ENCODE data around the gene GALNT18. TPM values are rescaled to one million over a fixed set of nuclear protein-coding genes. Genes with fewer than 3 reads are reported as not detected.

GALNT18 gene
- total RNA-seq, 3 donors from 2014 or later: 2.2 to 3.4 (median 3.3) TPM

- ATAC-seq: no peak
- H3K27me3 Mint-ChIP-seq (ENCODE audit: low read depth): peaks cover 19% of the 10 kb centered on the region
Measured at GRCh38 chr11:11612439-11612838, 9.4 kb downstream of the GALNT18 start.

DNA sequence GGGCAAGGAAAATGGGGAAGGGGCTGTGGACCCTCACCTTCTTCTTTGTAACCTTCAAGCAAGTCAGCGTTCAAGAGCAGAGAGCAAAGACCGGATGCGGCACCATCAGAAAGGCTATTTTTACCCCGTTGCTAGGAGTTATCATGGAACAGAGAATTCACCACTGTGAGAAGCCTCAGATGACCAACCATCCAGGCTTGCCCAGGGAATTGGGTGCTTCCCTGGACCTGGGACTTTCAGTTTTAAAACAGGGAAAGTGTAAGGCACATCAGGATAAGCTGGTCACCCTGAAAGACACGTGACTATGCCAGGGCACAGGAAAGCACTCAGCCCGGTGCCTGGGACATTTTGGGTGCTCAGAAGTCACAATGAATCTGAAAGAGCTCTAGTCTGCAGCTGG is 10.4 kb downstream of the GALNT18 start:
- no peaks in the 10 kb centered on the region for H3K36me3 Mint-ChIP-seq (ENCODE audit: insufficient read depth)
- DNase-seq: no peak
- H3K4me3 Mint-ChIP-seq: no peak overlapping the region
- ATAC-seq: no peak
- peaks cover 19% of the 10 kb centered on the region for H3K27me3 Mint-ChIP-seq (ENCODE audit: low read depth)
- H3K9me3 Mint-ChIP-seq: no peaks in the 10 kb centered on the region
- H3K4me1 Mint-ChIP-seq (ENCODE audit: low read depth): no peaks in the 10 kb centered on the region

More at GRCh38 chr11:11612439-11612838, 9.4 kb downstream of the GALNT18 start:
- H3K4me1 Mint-ChIP-seq (ENCODE audit: low read depth): no peaks in the 10 kb centered on the region
- H3K9me3 Mint-ChIP-seq: no peaks in the 10 kb centered on the region
- H3K36me3 Mint-ChIP-seq (ENCODE audit: insufficient read depth): no peaks in the 10 kb centered on the region
- H3K4me3 Mint-ChIP-seq: no peak overlapping the region
- DNase-seq: no peak

DNA sequence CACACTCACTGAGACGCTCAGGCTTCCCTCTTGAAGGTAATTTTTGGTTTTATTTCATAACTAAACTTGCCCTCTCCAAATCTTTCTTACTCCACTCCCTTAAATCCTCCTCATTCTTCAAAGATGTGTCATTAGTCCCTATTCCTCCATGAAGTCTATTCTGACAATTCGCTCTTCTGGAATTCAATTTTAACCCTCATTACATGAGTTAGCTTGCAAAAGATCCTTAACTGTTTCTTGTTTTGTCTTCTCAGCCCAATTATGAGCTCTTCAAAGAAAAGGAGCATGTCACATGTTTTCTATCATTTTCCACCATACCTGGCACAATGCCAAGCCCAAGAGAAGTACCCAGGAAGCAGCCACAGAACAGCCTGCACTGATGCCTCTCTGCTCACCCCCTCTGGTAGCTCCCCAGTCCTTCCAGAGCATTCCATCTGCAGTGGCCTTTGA is 13.0 kb downstream of the GALNT18 start:
- Mint-ChIP-seq H3K36me3 (ENCODE audit: insufficient read depth) (no peaks in the 10 kb centered on the region), H3K27me3 (ENCODE audit: low read depth) (peaks cover 18% of the 10 kb centered on the region), H3K4me3 (no peak overlapping the region), H3K4me1 (ENCODE audit: low read depth) (no peaks in the 10 kb centered on the region), H3K9me3 (no peaks in the 10 kb centered on the region)
- DNase-seq (no peak), ATAC-seq (no peak)

- Mint-ChIP-seq H3K36me3 (ENCODE audit: insufficient read depth) (no peaks in the 10 kb centered on the region), H3K9me3 (no peaks in the 10 kb centered on the region), H3K4me1 (ENCODE audit: low read depth) (no peaks in the 10 kb centered on the region), H3K27me3 (ENCODE audit: low read depth) (peaks cover 21% of the 10 kb centered on the region), H3K4me3 (no peak overlapping the region)
- ATAC-seq (no peak), DNase-seq (no peak)
Measured at GRCh38 chr11:11607772-11608171, 14.0 kb downstream of the GALNT18 start.

DNA sequence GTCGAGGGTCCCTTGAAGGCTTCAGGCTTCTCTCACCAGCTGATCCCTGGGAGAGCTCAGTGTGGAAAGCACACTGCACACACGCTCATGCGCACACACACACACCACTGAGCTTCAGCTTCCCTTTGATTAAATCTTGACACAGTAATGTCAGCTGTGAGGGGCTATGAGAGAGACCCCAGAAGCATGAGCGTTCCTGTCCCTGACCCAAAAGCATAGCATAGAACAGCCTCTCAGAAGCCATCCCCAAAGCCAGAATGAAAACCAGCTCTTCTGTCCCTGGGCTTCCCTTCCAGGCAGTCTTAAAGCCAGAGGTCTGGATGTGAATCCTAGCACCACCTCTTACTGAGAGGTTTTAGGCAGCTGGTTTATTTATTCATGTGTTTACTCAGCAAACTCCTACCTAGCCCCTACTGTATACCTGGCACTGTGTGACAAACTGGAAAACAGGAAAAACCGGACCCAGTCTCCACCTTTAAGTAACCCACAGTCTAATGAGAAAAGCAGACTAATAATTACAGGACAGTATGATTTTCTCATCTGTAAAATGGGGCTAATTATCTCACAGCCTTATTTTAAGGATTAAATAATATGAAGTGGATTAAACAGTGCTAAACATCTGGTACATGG is 15.9 kb downstream of the GALNT18 start:
- no peak overlapping the region for H3K4me3 Mint-ChIP-seq

DNA sequence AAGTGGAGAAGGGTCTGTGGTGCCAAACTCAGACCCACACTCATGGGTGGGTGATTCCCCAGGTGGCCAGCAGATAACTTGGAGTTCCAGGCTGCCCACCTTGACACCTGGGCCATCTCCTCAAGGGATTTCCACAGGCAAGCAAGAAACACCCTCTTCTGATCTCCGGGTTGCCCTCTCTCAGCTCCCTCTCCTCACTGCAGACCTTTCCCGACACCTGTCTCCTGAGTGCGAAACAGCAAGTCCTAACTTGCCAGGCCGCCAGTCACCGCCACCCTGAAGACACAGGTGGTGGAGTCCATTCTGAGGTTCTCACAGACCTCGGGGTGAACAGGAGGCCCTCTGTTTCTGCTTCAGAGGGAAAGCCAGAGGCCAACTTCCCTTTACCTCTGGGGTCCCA is 16.6 kb downstream of the GALNT18 start:
- peaks cover 19% of the 10 kb centered on the region for H3K27me3 Mint-ChIP-seq (ENCODE audit: low read depth)
- no peak for ATAC-seq
- DNase-seq: no peak
- no peaks in the 10 kb centered on the region for H3K36me3 Mint-ChIP-seq (ENCODE audit: insufficient read depth)
- peaks cover 6% of the 10 kb centered on the region for H3K9me3 Mint-ChIP-seq
- no peak overlapping the region for H3K4me3 Mint-ChIP-seq
- no peaks in the 10 kb centered on the region for H3K4me1 Mint-ChIP-seq (ENCODE audit: low read depth)

More for the DNA sequence above, 15.9 kb downstream of the GALNT18 start:
- ATAC-seq: no peak
- Mint-ChIP-seq H3K9me3 (no peaks in the 10 kb centered on the region), H3K4me1 (ENCODE audit: low read depth) (no peaks in the 10 kb centered on the region), H3K27me3 (ENCODE audit: low read depth) (peaks cover 21% of the 10 kb centered on the region), H3K36me3 (ENCODE audit: insufficient read depth) (no peaks in the 10 kb centered on the region)
- no peak for DNase-seq

- Mint-ChIP-seq H3K27me3 (ENCODE audit: low read depth) (peaks cover 19% of the 10 kb centered on the region), H3K36me3 (ENCODE audit: insufficient read depth) (no peaks in the 10 kb centered on the region), H3K4me1 (ENCODE audit: low read depth) (no peaks in the 10 kb centered on the region), H3K4me3 (no peak overlapping the region), H3K9me3 (peaks cover 6% of the 10 kb centered on the region)
- ATAC-seq: no peak
- DNase-seq: no peak
Measured at GRCh38 chr11:11604370-11604990, 17.3 kb downstream of the GALNT18 start.

DNA sequence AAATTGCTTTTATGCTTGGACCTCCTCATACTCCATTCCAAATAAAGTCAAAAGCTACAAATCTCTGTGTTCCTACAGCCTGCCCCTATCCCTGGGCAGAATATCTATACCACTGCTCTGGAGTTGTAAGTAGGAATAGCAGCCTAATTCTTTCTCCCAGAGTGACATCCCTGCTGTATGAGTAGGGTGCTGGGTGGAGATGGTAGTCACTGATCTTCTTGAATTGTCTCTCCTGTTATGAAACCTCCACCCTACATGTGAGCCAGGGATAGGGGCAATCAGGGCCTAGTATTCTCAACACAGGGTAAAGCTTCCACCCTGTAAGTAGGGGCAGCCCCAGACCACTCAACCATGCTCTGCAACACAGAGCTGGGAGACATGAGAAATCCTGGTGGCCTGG is 19.8 kb downstream of the GALNT18 start:
- DNase-seq: no peak
- no peak for ATAC-seq
- Mint-ChIP-seq H3K4me1 (ENCODE audit: low read depth) (no peaks in the 10 kb centered on the region), H3K4me3 (no peak overlapping the region), H3K36me3 (ENCODE audit: insufficient read depth) (no peaks in the 10 kb centered on the region), H3K9me3 (peaks cover 6% of the 10 kb centered on the region), H3K27me3 (ENCODE audit: low read depth) (peaks cover 12% of the 10 kb centered on the region)

- ATAC-seq (no peak), DNase-seq (no peak)
- Mint-ChIP-seq H3K27me3 (ENCODE audit: low read depth) (peaks cover 8% of the 10 kb centered on the region), H3K36me3 (ENCODE audit: insufficient read depth) (no peaks in the 10 kb centered on the region), H3K4me3 (no peak overlapping the region), H3K4me1 (ENCODE audit: low read depth) (no peaks in the 10 kb centered on the region), H3K9me3 (peaks cover 6% of the 10 kb centered on the region)
Measured at GRCh38 chr11:11600288-11600687, 21.5 kb downstream of the GALNT18 start.

DNA sequence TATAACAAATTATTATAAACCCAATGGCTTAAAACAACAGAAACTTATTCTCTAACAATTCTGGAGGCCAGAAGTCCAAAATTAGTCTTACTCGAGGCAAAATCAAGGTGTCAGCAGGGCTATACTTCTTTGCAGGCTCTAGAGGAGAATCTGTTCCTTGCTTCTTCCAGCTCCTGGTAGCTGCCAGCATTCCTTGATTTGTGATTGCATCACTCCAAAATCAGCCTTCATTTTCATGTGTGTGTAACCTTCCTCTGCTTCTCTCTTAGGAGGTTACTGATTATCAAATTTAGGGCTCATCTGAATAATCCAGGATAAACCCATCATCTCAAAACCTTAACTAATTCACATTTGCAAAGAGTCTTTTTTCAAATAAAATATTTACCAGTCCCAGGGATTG is 23.6 kb downstream of the GALNT18 start:
- H3K36me3 Mint-ChIP-seq (ENCODE audit: insufficient read depth): no peaks in the 10 kb centered on the region
- peaks cover 2% of the 10 kb centered on the region for H3K27me3 Mint-ChIP-seq (ENCODE audit: low read depth)
- H3K9me3 Mint-ChIP-seq: peaks cover 6% of the 10 kb centered on the region
- no peak overlapping the region for H3K4me3 Mint-ChIP-seq
- no peak for ATAC-seq
- no peak for DNase-seq
- no peaks in the 10 kb centered on the region for H3K4me1 Mint-ChIP-seq (ENCODE audit: low read depth)

DNA sequence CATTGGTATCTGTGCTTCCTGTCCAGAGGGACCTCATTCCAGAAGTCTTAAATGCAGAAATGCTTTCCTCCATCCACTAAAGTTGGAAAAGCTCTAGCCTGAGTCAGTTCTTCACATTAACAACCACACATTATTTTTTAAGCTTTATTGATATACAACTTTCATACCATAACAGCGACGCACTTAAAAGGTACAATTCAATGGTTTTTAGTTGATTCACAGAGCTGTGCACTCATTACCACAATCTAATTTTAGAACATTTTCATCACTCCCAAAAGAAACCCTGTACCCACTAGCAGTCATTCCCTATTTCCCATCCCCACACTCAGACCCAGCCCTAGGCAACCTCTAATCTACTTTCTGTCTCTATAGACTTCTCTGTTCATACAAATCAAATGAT is 27.6 kb downstream of the GALNT18 start:
- Mint-ChIP-seq H3K4me1 (ENCODE audit: low read depth) (no peaks in the 10 kb centered on the region), H3K36me3 (ENCODE audit: insufficient read depth) (no peaks in the 10 kb centered on the region), H3K9me3 (no peaks in the 10 kb centered on the region), H3K4me3 (no peak overlapping the region), H3K27me3 (ENCODE audit: low read depth) (no peaks in the 10 kb centered on the region)
- ATAC-seq (no peak), DNase-seq (no peak)

DNA sequence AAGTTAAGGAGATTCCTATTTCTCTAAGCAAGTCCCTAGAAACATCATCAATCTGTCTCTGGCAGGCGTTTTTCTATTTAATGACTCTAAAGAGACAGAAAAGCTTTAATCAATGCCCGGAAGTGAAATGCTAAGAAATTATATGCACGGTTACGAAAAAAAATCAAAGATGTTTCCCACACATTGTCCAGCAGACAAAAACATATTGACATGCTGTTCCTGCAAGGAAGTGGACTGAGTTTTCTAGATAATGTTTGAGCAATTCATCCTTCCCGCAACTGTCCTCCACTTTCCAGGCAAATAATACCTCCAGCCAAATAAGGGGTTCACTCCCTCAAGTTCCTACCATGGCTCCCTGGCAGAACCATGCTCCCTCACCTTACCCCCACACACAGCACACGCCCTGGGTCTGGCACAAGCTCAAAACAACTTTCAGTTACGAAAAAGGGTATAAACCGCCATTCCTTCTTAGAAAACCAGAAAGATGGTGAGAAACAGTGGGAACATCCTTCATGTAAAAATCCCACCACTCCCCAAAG is 29.6 kb downstream of the GALNT18 start:
- H3K4me3 Mint-ChIP-seq: no peak overlapping the region
- ATAC-seq (no peak), DNase-seq (no peak)
- H3K4me1 Mint-ChIP-seq (ENCODE audit: low read depth): no peaks in the 10 kb centered on the region
- H3K27me3 Mint-ChIP-seq (ENCODE audit: low read depth): no peaks in the 10 kb centered on the region
- no peaks in the 10 kb centered on the region for H3K9me3 Mint-ChIP-seq
- H3K36me3 Mint-ChIP-seq (ENCODE audit: insufficient read depth): no peaks in the 10 kb centered on the region

DNA sequence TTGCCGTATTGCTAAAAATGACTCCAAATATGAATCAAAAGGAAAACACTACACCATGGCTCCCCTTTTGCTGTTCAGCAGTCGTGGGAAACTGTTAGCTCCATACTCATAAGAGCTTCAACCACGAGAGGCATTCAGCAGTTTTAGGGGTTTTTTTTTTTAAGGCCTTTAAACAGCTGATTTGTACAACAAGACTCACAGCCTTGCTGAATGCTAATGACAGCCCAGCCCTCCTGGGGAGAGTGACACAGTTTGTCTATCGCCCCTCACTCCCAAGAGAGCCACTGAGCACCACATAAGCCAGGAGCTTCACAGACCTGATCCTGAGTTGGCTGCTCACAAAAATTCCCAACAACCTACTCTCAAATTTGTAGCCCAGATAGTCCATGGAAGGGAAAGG is 32.4 kb downstream of the GALNT18 start:
- DNase-seq (no peak), ATAC-seq (no peak)
- Mint-ChIP-seq H3K36me3 (ENCODE audit: insufficient read depth) (no peaks in the 10 kb centered on the region), H3K27me3 (ENCODE audit: low read depth) (no peaks in the 10 kb centered on the region), H3K4me1 (ENCODE audit: low read depth) (no peaks in the 10 kb centered on the region), H3K4me3 (no peak overlapping the region), H3K9me3 (no peaks in the 10 kb centered on the region)

DNA sequence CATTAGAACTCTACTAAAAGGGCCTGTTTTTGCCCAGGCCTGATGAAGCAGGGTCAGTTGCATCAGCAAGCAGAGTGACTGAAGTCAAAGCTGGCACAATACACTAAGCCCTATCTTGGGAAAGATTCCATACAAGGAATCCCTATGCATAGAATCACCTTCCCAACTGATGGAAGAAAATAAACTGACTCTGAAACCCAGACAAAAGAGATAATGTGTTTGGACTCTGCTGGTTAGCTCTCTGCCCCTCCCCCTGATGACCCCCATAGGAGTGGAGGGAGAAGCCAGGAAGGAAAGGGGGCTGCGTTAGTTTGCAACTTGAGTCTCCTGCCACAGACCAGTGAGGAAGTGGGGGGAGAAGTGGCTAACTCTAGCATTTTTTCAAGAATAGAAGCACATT is 32.9 kb downstream of the GALNT18 start:
- Mint-ChIP-seq H3K9me3 (no peaks in the 10 kb centered on the region), H3K27me3 (ENCODE audit: low read depth) (no peaks in the 10 kb centered on the region), H3K4me1 (ENCODE audit: low read depth) (no peaks in the 10 kb centered on the region), H3K4me3 (no peak overlapping the region), H3K36me3 (ENCODE audit: insufficient read depth) (no peaks in the 10 kb centered on the region)
- ATAC-seq: no peak
- DNase-seq: no peak

DNA sequence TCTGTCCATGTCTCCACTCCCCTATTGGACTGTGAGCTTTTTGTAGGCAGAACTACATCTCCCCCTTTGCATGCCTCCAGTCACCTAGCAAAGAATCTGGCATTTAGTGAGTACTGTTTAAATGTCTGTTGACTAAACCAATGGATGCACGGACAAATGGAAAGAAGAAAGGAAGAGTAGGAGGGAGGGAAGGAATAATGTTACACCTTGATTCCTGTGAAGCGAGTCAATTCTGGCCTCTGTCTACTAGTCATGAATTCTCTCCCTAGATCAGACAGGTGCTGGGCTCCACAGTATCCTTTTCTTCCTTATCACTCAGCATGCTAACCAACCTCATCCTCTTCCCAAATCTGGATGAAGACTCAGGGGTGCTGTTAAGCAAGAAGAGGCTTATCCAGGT is 33.6 kb downstream of the GALNT18 start:
- no peaks in the 10 kb centered on the region for H3K27me3 Mint-ChIP-seq (ENCODE audit: low read depth)
- H3K9me3 Mint-ChIP-seq: no peaks in the 10 kb centered on the region
- no peak for DNase-seq
- no peak for ATAC-seq
- H3K36me3 Mint-ChIP-seq (ENCODE audit: insufficient read depth): no peaks in the 10 kb centered on the region
- no peaks in the 10 kb centered on the region for H3K4me1 Mint-ChIP-seq (ENCODE audit: low read depth)
- no peak overlapping the region for H3K4me3 Mint-ChIP-seq
